ENCODE measurements around the gene GSTM5.

GSTM5 gene

DNA sequence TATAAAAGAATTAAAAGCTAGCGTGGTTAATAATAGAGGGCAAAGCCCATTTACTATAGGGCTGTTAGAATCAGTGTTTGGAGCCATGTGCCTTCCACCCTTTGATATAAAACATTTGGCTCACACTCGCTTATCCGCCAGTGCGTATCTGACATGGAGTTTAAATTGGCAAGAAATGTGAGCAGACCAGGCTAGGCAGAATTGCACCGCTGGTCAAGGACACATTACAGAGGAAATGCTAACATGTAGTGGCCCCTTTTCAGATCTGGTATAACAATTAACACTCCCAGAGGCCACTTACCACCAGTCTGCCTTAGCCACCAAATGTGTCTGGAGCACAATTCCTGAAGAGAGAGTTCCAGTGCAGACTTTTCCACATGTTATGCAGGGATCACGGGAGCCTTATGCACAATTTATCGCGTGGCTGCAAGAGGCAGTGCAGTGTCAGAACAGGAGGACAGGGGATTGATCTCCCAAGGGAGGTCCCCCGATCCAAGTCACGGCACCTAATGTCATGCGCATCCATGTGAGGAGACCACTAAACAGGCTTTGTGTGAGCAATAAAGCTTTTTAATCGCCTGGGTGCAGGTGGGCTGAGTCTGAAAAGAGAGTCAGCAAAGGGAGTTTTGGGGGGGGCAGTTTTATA, 14.8 kb downstream of the GSTM5 start:
- TF ChIP-seq, protein P1, sequence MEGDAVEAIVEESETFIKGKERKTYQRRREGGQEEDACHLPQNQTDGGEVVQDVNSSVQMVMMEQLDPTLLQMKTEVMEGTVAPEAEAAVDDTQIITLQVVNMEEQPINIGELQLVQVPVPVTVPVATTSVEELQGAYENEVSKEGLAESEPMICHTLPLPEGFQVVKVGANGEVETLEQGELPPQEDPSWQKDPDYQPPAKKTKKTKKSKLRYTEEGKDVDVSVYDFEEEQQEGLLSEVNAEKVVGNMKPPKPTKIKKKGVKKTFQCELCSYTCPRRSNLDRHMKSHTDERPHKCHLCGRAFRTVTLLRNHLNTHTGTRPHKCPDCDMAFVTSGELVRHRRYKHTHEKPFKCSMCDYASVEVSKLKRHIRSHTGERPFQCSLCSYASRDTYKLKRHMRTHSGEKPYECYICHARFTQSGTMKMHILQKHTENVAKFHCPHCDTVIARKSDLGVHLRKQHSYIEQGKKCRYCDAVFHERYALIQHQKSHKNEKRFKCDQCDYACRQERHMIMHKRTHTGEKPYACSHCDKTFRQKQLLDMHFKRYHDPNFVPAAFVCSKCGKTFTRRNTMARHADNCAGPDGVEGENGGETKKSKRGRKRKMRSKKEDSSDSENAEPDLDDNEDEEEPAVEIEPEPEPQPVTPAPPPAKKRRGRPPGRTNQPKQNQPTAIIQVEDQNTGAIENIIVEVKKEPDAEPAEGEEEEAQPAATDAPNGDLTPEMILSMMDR (IDR thresholded peaks at IDR 0.05; ENCODE audit: low read depth, low read length) = no peak
- H3K4me3 ChIP-seq (replicated peaks in 1 of 2; ENCODE audit: low read depth in 2 of 2, low read length in 2 of 2) = no peak overlapping the region
- no peak for DNase-seq (ENCODE audit: low read depth in 2 of 2)

DNA sequence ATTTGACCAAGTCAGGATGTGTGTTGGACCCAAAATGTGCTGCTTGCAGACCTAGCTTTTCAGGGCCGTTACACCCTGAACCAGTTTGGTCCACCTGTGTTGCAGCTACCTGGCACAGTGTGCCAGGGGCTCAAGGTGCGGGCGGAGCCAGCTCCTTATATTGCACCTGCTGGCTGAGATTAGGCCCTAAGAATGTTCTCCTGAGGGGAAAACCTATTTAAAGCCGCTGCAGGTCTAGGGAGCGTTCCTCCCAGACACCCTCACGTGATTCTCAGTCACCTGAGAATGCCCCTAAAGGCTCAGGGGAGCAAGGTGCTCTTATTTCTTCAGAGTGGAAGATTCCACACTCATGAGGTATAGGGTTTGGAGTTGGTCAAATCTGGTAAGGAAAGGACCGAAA, 16.8 kb downstream of the GSTM5 start:
- TF ChIP-seq, protein P1 (IDR thresholded peaks at IDR 0.05; ENCODE audit: low read depth, low read length) = no peak
- no peak for DNase-seq (ENCODE audit: low read depth in 2 of 2)
- no peak overlapping the region for H3K4me3 ChIP-seq (replicated peaks in 1 of 2; ENCODE audit: low read depth in 2 of 2, low read length in 2 of 2)

DNA sequence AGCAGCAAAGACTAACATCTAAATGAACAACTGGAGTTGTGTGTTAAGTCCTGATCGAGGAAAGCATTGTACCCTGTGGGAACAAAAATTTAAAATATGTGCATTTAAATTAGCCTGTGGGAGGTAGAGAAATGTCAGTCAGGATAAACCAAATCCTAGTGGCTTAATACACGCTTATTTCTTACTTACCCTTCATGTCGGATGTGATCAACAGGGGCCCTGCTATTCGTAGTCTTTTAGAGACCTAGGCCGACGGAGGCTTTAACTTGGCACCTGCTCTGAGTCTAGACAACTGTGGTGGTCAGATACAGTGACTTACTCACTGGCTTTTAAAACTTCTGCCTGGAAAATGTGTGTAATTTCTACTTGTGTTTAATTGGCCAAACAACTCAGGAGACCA, 18.6 kb downstream of the GSTM5 start:
- DNase-seq (ENCODE audit: low read depth in 2 of 2) = no peak
- no peak overlapping the region for H3K4me3 ChIP-seq (replicated peaks in 1 of 2; ENCODE audit: low read depth in 2 of 2, low read length in 2 of 2)
- TF ChIP-seq, protein P1 (IDR thresholded peaks at IDR 0.05; ENCODE audit: low read depth, low read length) = no peak

DNA sequence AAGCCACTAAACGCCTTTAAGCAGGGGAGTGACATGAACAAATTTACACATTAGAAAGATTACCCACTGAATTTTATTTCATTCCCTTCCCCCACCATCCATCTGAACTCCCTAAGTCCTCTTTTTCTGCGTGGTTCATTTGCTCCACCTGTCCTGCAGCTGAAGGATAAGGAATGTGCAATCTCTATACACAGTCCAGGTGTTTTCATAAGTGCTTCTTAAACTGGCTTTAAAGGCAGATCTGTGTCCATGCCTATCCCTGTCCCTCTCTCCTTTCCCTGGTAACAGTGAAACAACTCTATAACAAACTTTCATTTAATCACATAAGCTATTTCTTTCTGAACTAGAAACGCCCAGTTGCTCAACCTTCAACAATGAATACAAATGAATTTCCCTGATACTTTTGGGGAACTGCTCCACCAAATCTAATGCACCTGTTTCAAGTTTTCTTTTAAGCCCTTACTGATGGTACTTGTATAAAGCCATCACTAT, 20.4 kb downstream of the GSTM5 start:
- H3K4me3 ChIP-seq (replicated peaks in 1 of 2; ENCODE audit: low read depth in 2 of 2, low read length in 2 of 2) = no peak overlapping the region

DNA sequence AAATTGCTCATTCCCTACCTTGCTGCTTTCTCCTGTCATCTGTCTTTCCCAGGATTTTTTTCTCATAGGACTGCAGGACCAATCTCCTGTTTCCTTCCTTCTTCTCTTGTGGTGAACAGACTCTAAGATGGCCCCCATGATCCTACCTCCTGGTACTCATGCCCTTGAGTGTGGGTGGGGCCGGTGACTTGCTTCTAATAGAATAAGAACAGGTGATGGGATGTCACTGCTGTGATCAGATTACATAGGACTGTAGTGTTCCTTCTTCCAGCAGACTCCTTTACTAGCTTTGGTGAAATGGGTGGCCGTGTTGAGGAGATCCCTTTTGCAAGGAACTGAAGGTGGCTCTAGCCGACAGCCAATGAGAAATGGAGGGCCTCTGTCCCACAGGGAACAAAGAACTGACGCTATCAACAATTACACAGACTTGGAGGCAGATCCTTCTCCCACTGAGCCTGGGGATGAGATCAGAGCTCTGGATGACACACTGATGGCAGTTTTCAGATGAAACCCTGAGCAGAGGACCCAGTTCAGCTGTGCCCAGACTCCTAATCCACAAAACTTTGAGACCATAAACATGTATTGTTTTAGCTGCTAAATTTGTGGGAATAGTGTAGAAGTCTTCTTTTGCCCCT, 21.3 kb downstream of the GSTM5 start:
- TF ChIP-seq, protein P1 (IDR thresholded peaks at IDR 0.05; ENCODE audit: low read depth, low read length) = no peak
- H3K4me3 ChIP-seq (replicated peaks in 1 of 2; ENCODE audit: low read depth in 2 of 2, low read length in 2 of 2) = no peak overlapping the region
- no peak for DNase-seq (ENCODE audit: low read depth in 2 of 2)

More for the DNA sequence above, 20.4 kb downstream of the GSTM5 start:
- TF ChIP-seq, protein P1 (IDR thresholded peaks at IDR 0.05; ENCODE audit: low read depth, low read length) = no peak
- DNase-seq (ENCODE audit: low read depth in 2 of 2) = no peak

DNA sequence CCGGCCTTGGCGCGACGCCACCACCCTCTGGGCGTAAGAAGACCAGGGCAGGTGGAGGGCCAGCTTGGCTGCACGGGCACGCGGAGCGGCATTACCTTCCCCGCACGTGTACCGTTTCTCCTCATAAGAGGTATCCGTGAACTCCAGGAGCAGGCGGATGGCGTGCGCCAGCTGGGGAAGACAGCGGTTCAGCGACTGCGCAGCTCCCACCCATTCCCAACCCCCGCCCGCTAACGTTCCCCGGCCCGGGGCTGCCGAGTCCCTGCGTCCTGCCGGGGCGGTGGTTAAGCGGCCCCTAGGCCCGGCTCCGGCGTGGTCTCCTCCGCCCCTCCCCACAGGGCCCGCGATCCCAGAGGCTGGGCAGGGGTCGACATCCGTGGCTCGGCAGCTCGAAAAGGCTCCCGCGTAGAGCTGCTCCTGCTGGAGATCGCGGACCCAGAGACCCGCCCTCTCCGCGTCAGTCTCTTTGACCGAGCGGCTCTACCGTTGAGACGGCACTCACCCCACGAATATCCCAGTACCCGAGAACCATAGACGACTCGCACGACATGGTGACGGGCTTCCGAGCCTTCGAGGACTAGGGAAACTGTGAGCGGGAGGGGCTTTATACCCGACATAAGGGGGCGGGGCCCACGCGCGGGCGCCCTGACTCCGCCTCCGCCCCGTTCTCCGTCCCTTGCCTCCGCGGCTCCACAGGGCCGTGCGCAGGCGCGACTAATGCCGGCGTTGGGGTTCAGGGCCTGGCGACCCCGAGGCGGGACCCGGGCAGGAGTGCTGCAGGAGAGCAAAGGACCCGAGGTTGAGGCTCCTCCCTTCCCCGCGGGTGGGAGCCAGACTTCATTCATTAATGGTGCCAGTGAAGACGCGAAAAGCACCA, 27.9 kb downstream of the GSTM5 start:
- TF ChIP-seq, protein P1 (IDR thresholded peaks at IDR 0.05; ENCODE audit: low read depth, low read length) = no peak
- peak overlapping the region; percentile 61 to 71 for H3K4me3 ChIP-seq (replicated peaks in 1 of 2; ENCODE audit: low read depth in 2 of 2, low read length in 2 of 2)
- peak; percentile 67 to 73 for DNase-seq (ENCODE audit: low read depth in 2 of 2)

Data from cardiac fibroblast (primary cell).